Kidney tubule cell (primary cell): ENCODE results near the gene PRKCA.
A peak's percentile ranks its signal among the peaks of the same experiment; 100 is the strongest.

Experiments used
- DNase-seq: peaks from one replicate; pipeline ENCODE4 v3.0.0-alpha.2; 2018; ENCODE audit warnings: low spot score

The PRKCA gene

GRCh38 chr17:66811683-66812054 is 509.3 kb downstream of the PRKCA start:
- DNase-seq = no peak

- no peak for DNase-seq
Measured at GRCh38 chr17:66812571-66812970, 510.2 kb downstream of the PRKCA start.

GRCh38 chr17:66813296-66813695 is 510.9 kb downstream of the PRKCA start:
- no peak for DNase-seq

- no peak for DNase-seq
Measured at GRCh38 chr17:66814026-66814425, 511.6 kb downstream of the PRKCA start.

GRCh38 chr17:66814570-66814969 is 512.2 kb downstream of the PRKCA start:
- no peak for DNase-seq

- no peak for DNase-seq
Measured at GRCh38 chr17:66817750-66818149, 515.3 kb downstream of the PRKCA start.

- no peak for DNase-seq
Measured at GRCh38 chr17:66819466-66819865, 517.1 kb downstream of the PRKCA start.

- DNase-seq = no peak
Measured at GRCh38 chr17:66822009-66822408, 519.6 kb downstream of the PRKCA start.

GRCh38 chr17:66826856-66827255 is 524.4 kb downstream of the PRKCA start:
- no peak for DNase-seq

- DNase-seq = peak; percentile 54
Measured at GRCh38 chr17:66829386-66829864, 527.0 kb downstream of the PRKCA start.

- no peak for DNase-seq
Measured at GRCh38 chr17:66829883-66830282, 527.5 kb downstream of the PRKCA start.

GRCh38 chr17:66830451-66830850 is 528.0 kb downstream of the PRKCA start:
- DNase-seq = no peak

GRCh38 chr17:66831383-66832210 is 529.2 kb downstream of the PRKCA start:
- no peak for DNase-seq

- no peak for DNase-seq
Measured at GRCh38 chr17:66833201-66833600, 530.8 kb downstream of the PRKCA start.

GRCh38 chr17:66834426-66834918 is 532.1 kb downstream of the PRKCA start:
- no peak for DNase-seq

- no peak for DNase-seq
Measured at GRCh38 chr17:66834919-66835454, 532.6 kb downstream of the PRKCA start, which contains the start of gene CACNG5. CACNG5 (plus strand) TSS chr17:66835117; CDS start chr17:66877333, 42,216 bp downstream.

- no peak for DNase-seq
Measured at GRCh38 chr17:66835476-66835875, 533.1 kb downstream of the PRKCA start.

GRCh38 chr17:66836063-66837005 is 533.9 kb downstream of the PRKCA start:
- no peak for DNase-seq

GRCh38 chr17:66837226-66837625 is 534.8 kb downstream of the PRKCA start:
- DNase-seq = no peak

- no peak for DNase-seq
Measured at GRCh38 chr17:66837885-66838665, 535.7 kb downstream of the PRKCA start.

GRCh38 chr17:66839616-66840015 is 537.2 kb downstream of the PRKCA start:
- no peak for DNase-seq
